Natural killer cell (primary cell): Measurements from ENCODE around the gene GPR180. TPM values are rescaled to one million over a fixed set of nuclear protein-coding genes. Genes with fewer than 3 reads are reported as not detected.
A peak's percentile ranks its signal among the peaks of the same experiment; 100 is the strongest.

Experiments used
- ATAC-seq, 3 donors: fragments of 150-1000 bp in 2 of 3; fragments of 200-7000 bp in 1 of 3; cut with Tn5 transposase; 1 replicate in 1 of 3; 2 replicates in 2 of 3; pipeline ENCODE4 v1.10.0; 2021; ENCODE audit warnings: mild to moderate bottlenecking in 2 of 3, moderate library complexity in 2 of 3
- DNase-seq, 2 donors: peaks; one replicate each; pipeline versions ENCODE4 v3.0.0 to v3.0.0-alpha.2; 2013 to 2021; ENCODE audit warnings: mixed read lengths in 1 of 2
- H3K27ac ChIP-seq: one replicate; pipeline ENCODE4 v1.5.1; 2013; ENCODE audit warnings: mild to moderate bottlenecking, low read length
- H3K27me3 ChIP-seq: one replicate; pipeline ENCODE4 v1.6.1; 2013; ENCODE audit warnings: low read length; ENCODE audit not compliant: control insufficient read depth, insufficient read depth
- H3K36me3 ChIP-seq: one replicate; pipeline ENCODE4 v1.6.1; 2013; ENCODE audit warnings: low read length; ENCODE audit not compliant: control insufficient read depth, insufficient read depth
- H3K4me1 ChIP-seq: one replicate; pipeline ENCODE4 v1.6.1; 2013; ENCODE audit warnings: low read length; ENCODE audit not compliant: control insufficient read depth, insufficient read depth
- H3K4me3 ChIP-seq: one replicate; pipeline ENCODE4 v1.5.1; 2013; ENCODE audit warnings: low read length
- H3K9me3 ChIP-seq: one replicate; pipeline ENCODE4 v1.6.1; 2013; ENCODE audit warnings: low read length; ENCODE audit not compliant: control insufficient read depth, insufficient read depth
- H3K27ac Mint-ChIP-seq, 2 donors: one replicate each; pipeline ENCODE4 v1.8.0; 2022; ENCODE audit warnings: mild to moderate bottlenecking in 2 of 2, mixed read lengths in 2 of 2, moderate library complexity in 1 of 2
- H3K27me3 Mint-ChIP-seq, 2 donors: one replicate each; pipeline ENCODE4 v1.8.0; 2022; ENCODE audit warnings: low read depth in 2 of 2, mixed read lengths in 2 of 2
- H3K36me3 Mint-ChIP-seq: one replicate; pipeline ENCODE4 v1.8.0; 2022; ENCODE audit warnings: mixed read lengths
- H3K4me1 Mint-ChIP-seq, 2 donors: one replicate each; pipeline ENCODE4 v1.8.0; 2022; ENCODE audit warnings: mixed read lengths in 2 of 2
- H3K4me3 Mint-ChIP-seq: one replicate; pipeline ENCODE4 v1.8.0; 2022; ENCODE audit warnings: mild to moderate bottlenecking, moderate library complexity, mixed read lengths
- H3K9me3 Mint-ChIP-seq, 2 donors: one replicate each; pipeline ENCODE4 v1.8.0; 2022; ENCODE audit warnings: mixed read lengths in 2 of 2
- WGBS: methylation state at CpG from one replicate; pipeline ENCODE4 v1.1.7; 2013; ENCODE audit warnings: missing lambda C conversion rate; ENCODE audit not compliant: insufficient coverage; 5-methylcytosine and 5-hydroxymethylcytosine counted together
- intact Hi-C: fragments of 100-400 bp; cut with micrococcal nuclease; formaldehyde crosslinking; loops from one replicate; pipeline ENCODE4 v1.14.2; 2022
- total RNA-seq, 4 donors: library from RNA; stranded (reverse); fragments of 120-200 nt in 1 of 4; gene quantifications; one replicate each; pipeline versions ENCODE4 v1.2.3 to v1.2.4, GENCODE V29; 2013 to 2022
- TF ChIP-seq, protein P1 (sequence below): fragments of 200-600 bp; IDR thresholded peaks from one replicate; pipeline ENCODE4 v1.8.0; 2022; ENCODE audit warnings: antibody characterized with exemption

GPR180 gene
- total RNA-seq, 3 donors from 2014 or later (not counting 1 experiment from before 2014, with no cell fraction given): 2.0 to 2.9 (median 2.7) TPM

DNA sequence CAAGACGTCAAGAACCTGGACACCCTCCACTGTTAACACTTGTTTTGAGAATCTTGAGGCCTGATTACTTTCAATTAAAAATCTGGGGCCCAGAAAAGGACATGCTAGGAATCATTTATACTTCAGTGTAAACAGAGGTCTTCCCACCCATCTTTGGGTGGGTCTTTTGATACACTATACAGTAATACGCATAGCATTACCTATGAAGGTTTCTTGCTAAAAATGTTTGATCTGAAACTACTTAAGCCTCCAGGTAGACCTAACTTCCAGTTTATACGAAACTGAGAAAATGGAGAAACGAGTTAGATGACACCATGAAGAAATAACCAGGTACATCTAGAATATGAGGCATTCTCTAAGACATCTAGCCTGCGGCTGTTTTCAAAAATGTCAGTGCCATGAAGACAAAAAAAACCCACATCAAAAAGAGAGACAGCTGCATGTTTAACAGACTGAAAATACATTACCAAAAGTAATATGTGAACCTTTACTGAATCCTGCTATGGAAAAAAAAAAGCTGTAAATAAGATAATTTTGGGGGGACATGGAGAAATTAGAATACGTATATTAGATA is 42.3 kb upstream of the GPR180 start:
- Mint-ChIP-seq H3K27me3 (no peaks in the 10 kb centered on the region), H3K27ac (no peak overlapping the region), H3K4me3 (no peak overlapping the region), H3K4me1 (no peaks in the 10 kb centered on the region), H3K36me3 (no peaks in the 10 kb centered on the region), H3K9me3 (no peaks in the 10 kb centered on the region)
- 67% methylated on average over 5 of the region's 6 CpGs for WGBS
- Histone ChIP-seq H3K27me3 (no peaks in the 10 kb centered on the region), H3K9me3 (no peaks in the 10 kb centered on the region), H3K4me1 (no peaks in the 10 kb centered on the region), H3K4me3 (no peak overlapping the region), H3K36me3 (no peaks in the 10 kb centered on the region), H3K27ac (no peak overlapping the region)
- ATAC-seq: no peak
- peak in 1 of 2 donors; percentile 40 for DNase-seq
- intact Hi-C loops: no loop called here
- TF ChIP-seq, protein P1, sequence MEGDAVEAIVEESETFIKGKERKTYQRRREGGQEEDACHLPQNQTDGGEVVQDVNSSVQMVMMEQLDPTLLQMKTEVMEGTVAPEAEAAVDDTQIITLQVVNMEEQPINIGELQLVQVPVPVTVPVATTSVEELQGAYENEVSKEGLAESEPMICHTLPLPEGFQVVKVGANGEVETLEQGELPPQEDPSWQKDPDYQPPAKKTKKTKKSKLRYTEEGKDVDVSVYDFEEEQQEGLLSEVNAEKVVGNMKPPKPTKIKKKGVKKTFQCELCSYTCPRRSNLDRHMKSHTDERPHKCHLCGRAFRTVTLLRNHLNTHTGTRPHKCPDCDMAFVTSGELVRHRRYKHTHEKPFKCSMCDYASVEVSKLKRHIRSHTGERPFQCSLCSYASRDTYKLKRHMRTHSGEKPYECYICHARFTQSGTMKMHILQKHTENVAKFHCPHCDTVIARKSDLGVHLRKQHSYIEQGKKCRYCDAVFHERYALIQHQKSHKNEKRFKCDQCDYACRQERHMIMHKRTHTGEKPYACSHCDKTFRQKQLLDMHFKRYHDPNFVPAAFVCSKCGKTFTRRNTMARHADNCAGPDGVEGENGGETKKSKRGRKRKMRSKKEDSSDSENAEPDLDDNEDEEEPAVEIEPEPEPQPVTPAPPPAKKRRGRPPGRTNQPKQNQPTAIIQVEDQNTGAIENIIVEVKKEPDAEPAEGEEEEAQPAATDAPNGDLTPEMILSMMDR: no peak

DNA sequence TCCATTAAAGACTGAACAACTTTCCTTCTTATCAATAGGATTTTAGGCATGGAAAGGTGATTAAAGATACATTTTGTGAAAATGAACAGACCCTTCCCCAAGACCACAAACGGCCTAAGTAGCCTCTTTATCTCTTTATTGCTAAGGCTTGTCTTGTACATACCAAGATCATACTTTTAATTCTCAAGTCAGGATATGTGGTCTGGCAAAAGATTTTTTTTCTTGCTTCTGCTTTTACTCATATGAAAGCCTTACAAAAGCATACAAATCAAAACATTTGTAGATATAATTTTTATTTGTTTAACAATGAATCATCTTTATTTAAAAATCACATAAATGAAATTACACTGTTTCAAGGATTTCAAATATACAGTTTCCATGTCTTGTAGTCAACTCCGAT is 41.5 kb upstream of the GPR180 start:
- Mint-ChIP-seq H3K9me3 (no peaks in the 10 kb centered on the region), H3K4me1 (no peaks in the 10 kb centered on the region), H3K36me3 (no peaks in the 10 kb centered on the region), H3K4me3 (no peak overlapping the region), H3K27ac (no peak overlapping the region), H3K27me3 (no peaks in the 10 kb centered on the region)
- WGBS: 43% methylated on average over 1 of the region's 2 CpGs
- H3K27me3 ChIP-seq: no peaks in the 10 kb centered on the region
- H3K27ac ChIP-seq: no peak overlapping the region
- intact Hi-C loops: no loop called here
- no peaks in the 10 kb centered on the region for H3K4me1 ChIP-seq
- ATAC-seq (no peak), DNase-seq (no peak)
- no peaks in the 10 kb centered on the region for H3K36me3 ChIP-seq
- H3K4me3 ChIP-seq: no peak overlapping the region
- TF ChIP-seq, protein P1: no peak
- no peaks in the 10 kb centered on the region for H3K9me3 ChIP-seq

DNA sequence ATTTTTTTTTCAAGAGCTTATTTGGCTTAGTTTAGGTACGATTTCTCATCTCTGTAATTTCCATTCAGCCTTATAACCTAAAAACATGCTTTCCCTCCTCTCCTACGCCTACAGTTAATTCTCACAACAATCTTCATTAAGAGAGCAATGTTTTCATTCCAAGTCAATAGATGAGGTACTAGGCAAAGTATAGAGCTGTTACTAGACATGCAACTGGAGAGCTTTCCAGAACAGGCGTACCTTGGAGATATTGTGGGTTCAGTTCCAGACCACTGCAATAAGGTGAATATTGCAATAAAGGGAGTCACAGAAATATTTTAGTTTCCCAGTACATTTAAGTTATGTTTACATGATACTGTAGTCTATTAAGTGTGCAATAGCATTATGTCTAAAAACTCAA is 40.5 kb upstream of the GPR180 start:
- Histone ChIP-seq H3K4me1 (no peaks in the 10 kb centered on the region), H3K4me3 (no peak overlapping the region), H3K27me3 (no peaks in the 10 kb centered on the region), H3K27ac (no peak overlapping the region), H3K9me3 (no peaks in the 10 kb centered on the region), H3K36me3 (no peaks in the 10 kb centered on the region)
- WGBS: 96% methylated on average over 3 of the region's 3 CpGs
- H3K36me3 Mint-ChIP-seq: no peaks in the 10 kb centered on the region
- H3K27ac Mint-ChIP-seq: no peak overlapping the region
- no peaks in the 10 kb centered on the region for H3K9me3 Mint-ChIP-seq
- intact Hi-C loops: no loop called here
- H3K4me3 Mint-ChIP-seq: no peak overlapping the region
- TF ChIP-seq, protein P1: no peak
- no peak for ATAC-seq
- no peak for DNase-seq
- H3K4me1 Mint-ChIP-seq: no peaks in the 10 kb centered on the region
- no peaks in the 10 kb centered on the region for H3K27me3 Mint-ChIP-seq

DNA sequence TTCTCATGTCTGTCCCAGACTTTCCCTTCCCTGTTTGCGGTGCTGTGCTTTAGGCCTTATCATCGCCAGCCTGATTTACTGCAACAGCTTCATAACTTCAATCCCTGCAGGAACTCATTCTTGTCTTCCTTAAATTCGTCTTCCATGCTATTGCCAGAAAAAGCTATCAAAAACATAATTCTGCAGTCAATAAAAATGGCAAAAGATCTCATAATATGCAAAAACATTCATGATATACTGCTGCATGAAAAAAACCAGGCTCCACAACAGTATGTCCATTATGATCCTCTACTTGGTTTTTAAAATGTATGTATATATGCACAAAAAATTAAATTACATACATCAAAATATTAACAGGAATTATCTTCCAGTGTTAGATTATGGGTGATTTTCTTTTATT is 34.1 kb upstream of the GPR180 start:
- H3K27ac ChIP-seq: no peak overlapping the region
- Mint-ChIP-seq H3K4me1 (no peaks in the 10 kb centered on the region), H3K27ac (no peak overlapping the region), H3K36me3 (peaks cover 12% of the 10 kb centered on the region), H3K9me3 (no peaks in the 10 kb centered on the region), H3K27me3 (no peaks in the 10 kb centered on the region), H3K4me3 (no peak overlapping the region)
- no peaks in the 10 kb centered on the region for H3K27me3 ChIP-seq
- WGBS: 96% methylated on average over 3 of the region's 3 CpGs
- DNase-seq (no peak), ATAC-seq (no peak)
- H3K4me3 ChIP-seq: no peak overlapping the region
- H3K4me1 ChIP-seq: no peaks in the 10 kb centered on the region
- intact Hi-C loops: no loop called here
- no peaks in the 10 kb centered on the region for H3K9me3 ChIP-seq
- TF ChIP-seq, protein P1: no peak
- H3K36me3 ChIP-seq: peaks cover 25% of the 10 kb centered on the region
